Islet of Langerhans (tissue), 1 donor: ENCODE results near the gene KNSTRN.

ENCODE experiments used
- FAIRE-seq: peaks from one replicate; lab custom pipeline; 2011; peaks lifted over from hg19 to GRCh38; lab: Jason Lieb, UNC

KNSTRN gene

DNA sequence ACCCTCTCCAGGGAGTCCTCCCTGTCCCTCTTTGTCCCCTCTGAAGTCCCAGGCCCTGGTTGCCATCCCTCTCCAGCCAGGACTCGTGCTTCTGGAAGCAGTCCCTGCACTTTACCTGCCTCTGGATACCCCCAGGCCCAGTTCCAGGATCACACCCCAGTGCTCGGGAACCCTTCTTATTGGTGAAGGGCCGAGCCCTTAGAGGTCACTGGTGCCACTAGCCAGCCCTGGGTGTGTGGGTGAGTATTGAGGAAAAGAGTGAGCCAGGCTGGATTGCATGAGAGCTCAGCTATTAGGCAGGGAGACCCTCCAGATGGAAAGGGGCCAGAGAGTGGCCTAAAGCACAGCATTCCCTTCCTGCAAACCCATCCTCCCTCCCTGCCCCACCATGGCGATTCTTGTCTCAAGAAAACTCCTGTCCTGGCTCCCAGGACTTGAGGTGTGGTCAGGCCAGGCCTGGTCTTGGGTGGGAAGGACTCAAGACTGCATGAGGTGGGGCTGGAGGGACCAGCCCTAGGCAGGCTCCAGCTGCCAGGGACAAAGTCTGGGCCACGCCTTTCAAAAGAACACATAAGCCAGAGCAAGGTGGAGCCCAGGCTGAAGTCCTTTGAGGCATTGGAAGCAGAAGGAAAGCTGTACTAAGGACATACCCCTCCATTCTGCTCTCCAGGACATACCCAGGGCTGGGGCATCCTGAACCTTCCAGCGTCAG is 36.5 kb upstream of the KNSTRN start:
- FAIRE-seq: no peak

DNA sequence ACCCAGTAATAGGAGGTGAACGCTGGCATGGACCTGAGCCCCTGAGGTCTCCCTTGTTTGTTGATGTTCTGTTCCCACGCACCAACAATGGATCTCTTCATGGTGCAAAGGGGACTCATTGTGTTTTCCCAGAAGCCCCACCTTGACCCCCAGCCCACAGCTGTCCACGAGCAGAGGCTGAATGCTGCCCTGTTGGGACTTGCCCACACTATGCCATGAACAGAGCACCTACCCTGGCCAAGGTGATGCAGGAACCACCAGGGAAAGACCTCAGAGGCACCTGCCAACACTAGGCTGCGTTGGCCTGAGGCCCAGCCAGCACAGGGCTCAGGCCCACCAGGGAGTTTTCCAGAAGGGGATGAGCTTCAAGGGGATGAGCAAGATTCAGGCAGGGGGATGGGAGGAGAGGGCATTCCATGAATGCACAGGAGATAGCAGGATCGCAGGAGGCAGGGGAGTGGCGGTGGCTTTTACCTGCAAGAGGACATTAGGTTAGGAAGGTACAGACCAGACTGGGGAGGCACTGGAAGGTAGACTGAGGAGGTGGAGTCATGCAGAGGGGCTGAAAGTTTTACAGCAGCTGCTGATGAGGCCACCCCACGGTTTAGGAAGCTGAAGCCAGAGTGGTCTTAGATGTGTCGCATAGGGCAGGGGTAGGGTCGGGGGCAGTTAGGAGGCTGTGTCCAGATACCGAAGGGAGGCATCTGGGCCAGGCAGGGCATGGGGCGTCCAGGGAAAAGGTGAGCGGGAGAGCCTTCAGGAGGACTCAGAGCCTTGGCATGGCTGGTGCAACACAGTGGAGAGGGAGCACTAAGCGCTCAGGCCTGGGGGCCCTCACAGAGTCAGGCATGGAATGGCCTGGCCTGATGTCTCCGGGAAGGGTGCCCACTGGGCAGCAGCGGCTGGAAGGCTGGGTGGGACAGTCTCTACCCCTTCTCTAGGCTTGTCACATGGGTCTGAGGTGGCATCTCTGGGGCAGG is 35.7 kb upstream of the KNSTRN start:
- no peak for FAIRE-seq

- FAIRE-seq: no peak
These were observed 34.7 kb upstream of the KNSTRN start for GRCh38 chr15:40347559-40348473.

- FAIRE-seq: no peak
These were observed 34.0 kb upstream of the KNSTRN start for GRCh38 chr15:40348474-40348870.

- FAIRE-seq: no peak
These were observed 33.4 kb upstream of the KNSTRN start for GRCh38 chr15:40349163-40349562.

GRCh38 chr15:40352281-40352901 is 30.1 kb upstream of the KNSTRN start:
- FAIRE-seq: no peak

- FAIRE-seq: no peak
These were observed 28.8 kb upstream of the KNSTRN start for GRCh38 chr15:40353697-40354096.

DNA sequence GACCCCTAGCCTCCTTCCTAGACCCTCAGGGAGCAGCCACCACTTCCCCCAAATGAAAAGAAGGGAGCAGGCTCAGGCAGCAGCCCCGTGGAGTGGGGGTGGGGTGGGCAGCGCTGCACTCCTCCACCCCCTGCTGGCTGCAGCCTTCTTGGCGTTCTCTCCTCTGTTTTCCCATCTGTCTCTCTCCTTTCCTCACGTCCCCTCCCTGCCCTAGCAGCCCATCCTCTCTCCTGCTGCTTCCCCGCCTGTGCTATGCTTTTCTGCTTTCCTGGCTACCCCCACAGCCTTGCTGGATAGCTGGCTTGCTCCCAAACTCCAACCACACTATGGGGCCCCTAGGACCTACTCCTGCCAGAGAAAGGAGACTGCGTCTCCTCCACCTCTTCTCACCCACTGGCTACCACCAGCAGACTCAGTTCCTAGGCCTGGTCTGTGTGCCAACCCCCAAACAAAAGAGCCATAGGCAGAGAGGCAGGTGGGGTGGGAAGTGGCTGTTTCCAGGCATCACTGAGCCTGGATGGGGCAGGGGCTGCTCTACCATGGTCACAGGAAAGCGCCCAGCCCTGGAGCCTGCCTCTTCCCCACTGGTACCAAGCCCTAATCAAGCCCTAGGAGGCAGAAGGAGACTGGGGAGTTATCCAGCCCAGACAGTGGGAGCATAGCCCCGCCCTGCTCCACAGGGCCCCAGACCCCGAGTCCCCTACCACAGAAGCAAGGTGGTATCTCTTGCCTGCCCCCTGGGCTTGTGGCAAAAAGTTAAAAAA is 27.9 kb upstream of the KNSTRN start:
- FAIRE-seq: no peak

GRCh38 chr15:40355976-40356585 is 26.4 kb upstream of the KNSTRN start:
- no peak for FAIRE-seq

- FAIRE-seq: no peak
These were observed 25.3 kb upstream of the KNSTRN start for GRCh38 chr15:40357246-40357645.

GRCh38 chr15:40357723-40358470 is 24.6 kb upstream of the KNSTRN start, which contains the start of gene DISP2:
TSS of gene DISP2 (plus strand) at chr15:40358219. CDS start at chr15:40358322, 103 bp downstream.
- FAIRE-seq: no peak

GRCh38 chr15:40358471-40359353 is 23.8 kb upstream of the KNSTRN start:
- no peak for FAIRE-seq

- FAIRE-seq: no peak
These were observed 22.5 kb upstream of the KNSTRN start for GRCh38 chr15:40360015-40360414.

DNA sequence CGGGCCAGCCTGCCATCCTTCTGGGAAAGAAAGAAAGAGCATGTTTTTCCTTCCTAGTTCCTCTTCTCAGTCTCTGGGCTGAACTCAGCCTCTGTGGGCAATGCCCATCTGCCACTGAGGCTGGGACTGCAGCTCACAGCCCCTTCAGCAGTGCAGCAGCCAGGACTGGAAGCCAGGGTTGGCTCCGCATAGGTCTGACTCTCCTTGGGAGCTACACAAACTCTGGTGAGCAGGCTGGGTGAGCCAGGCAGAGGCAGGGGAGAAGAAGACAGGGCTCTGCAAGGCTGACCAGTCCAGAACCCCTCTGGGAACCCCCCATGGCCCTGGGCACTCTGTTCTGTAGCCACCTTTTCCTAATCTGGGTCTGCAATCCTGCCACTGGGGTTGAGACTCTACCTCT is 20.9 kb upstream of the KNSTRN start:
- no peak for FAIRE-seq

DNA sequence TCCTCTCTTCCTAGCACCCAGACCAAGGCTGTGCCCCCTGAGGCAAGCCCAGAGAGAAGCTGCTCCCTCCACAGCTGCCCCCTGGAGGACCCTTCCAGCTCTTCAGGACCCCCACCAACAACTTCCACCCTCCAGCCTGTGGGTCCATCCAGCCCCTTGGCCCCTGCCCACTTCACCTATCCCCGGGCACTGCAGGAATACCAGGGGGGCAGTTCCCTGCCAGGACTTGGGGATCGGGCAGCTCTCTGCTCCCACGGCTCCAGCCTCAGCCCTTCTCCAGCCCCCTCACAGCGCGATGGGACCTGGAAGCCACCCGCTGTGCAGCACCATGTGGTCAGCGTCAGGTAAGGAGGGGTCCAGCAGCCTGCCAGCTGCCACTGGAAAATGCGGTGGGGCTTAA is 18.9 kb upstream of the KNSTRN start:
- FAIRE-seq: no peak

- FAIRE-seq: no peak
These were observed 18.3 kb upstream of the KNSTRN start for GRCh38 chr15:40364251-40364650.

DNA sequence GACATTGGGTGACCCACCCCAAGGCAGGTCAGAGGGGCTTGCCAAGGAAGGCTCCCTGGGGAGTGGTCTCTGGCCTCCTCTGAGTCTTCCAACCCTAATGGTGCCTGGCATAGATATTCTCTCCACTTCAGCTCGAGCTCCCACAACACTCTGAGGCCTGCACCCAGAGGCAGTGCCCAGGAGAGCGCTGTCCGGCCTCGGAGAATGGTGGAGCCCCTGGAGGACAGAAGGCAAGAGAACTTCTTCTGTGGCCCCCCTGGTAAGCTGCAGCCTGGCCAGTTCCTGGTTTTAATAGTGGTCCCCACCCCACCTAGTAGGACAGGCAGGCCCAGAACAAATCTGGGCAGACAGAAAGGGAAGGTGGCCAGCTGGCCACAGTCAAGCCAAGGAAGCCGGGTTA is 17.5 kb upstream of the KNSTRN start:
- no peak for FAIRE-seq

DNA sequence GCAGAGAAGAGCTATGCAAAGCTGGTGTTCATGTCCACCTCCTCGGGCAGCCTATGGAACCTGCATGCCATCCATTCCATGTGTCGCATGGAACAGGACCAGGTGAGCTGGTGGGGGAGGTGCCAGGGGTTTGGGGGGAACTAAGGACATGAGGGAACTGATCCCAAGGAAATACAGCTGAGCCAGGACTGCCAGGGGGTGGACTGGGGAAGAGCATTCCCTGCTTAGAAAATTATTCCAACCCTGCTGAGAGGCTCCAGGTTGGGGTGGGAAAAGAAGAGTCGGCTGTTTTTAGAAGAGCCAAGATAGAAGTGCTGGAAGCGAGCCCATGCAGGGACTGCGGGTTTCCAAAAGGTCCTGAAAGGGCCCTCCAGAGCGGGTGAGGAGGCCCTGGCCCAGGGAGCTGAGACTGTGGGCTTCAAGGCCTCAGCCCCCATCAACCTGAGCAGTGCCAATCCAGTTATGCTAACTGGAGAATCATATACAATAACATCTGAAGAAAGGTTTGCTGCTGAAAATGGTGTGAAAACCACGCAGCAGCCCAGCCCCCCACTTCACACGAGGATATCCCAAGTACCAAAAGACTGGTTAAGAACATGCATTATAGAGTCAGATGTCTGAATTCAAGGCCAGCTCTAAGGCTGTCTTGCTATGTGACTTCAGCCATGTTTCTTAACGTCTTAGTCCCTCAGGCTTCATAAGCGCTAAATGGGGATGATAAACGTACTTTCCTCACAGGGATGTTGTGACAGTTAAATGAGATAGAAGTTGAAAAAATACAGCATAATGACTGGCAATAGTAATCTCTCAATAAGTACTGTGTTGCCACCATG is 16.7 kb upstream of the KNSTRN start:
- FAIRE-seq: no peak
